ENCODE results near the gene FLT3.

The FLT3 gene

DNA sequence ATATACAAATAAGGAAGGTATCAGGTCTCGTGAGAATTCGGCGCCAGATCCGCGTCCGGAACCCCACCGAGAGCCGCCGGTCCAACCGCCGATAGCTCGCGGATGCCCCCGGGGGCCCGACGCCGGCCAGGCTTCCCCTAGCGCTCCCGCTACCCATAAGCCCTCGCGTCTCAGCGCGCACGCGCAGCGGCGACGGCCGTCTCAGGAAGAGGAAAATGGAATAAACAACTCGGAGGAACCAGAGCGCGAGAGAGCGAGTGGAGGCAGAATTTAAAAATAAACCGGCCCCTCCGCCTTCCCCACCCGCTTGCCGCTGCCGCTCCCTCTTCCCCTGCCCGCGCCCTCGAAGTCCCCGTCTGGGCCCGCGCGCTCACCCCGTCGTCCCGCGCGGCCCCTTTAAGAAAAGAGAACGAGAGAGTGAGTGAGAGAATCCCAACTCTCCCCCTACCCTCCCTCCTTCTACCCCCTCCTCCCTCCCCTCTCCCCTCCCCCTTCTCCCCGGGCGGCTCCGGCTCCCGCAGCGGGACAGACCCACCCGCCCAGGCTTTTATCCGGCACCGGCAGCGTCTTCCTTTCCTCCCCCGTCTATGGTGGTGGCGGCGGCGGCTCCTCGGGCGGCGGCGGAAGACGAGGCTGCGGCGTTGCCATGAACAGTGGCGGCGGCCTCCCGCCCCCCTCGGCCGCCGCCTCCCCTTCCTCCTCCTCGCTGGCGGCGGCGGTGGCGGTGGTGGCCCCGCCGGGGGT lies 37.8 kb upstream of the FLT3 start, which contains the start of gene PAN3:
Gene PAN3 (plus strand): TSS at position 534 of the 744 bp plus-strand sequence. CDS start 113 bp downstream, at position 647.
- H3K4me3 ChIP-seq (ENCODE audit: low read depth, low read length) = peak within 1 kb of the TSS; percentile 96
- TF ChIP-seq, protein P1, sequence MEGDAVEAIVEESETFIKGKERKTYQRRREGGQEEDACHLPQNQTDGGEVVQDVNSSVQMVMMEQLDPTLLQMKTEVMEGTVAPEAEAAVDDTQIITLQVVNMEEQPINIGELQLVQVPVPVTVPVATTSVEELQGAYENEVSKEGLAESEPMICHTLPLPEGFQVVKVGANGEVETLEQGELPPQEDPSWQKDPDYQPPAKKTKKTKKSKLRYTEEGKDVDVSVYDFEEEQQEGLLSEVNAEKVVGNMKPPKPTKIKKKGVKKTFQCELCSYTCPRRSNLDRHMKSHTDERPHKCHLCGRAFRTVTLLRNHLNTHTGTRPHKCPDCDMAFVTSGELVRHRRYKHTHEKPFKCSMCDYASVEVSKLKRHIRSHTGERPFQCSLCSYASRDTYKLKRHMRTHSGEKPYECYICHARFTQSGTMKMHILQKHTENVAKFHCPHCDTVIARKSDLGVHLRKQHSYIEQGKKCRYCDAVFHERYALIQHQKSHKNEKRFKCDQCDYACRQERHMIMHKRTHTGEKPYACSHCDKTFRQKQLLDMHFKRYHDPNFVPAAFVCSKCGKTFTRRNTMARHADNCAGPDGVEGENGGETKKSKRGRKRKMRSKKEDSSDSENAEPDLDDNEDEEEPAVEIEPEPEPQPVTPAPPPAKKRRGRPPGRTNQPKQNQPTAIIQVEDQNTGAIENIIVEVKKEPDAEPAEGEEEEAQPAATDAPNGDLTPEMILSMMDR (IDR thresholded peaks at IDR 0.05; ENCODE audit: insufficient read depth, low read depth, low read length, missing control alignments) = no peak
- peak; percentile 96 for DNase-seq (ENCODE audit: low read depth)

DNA sequence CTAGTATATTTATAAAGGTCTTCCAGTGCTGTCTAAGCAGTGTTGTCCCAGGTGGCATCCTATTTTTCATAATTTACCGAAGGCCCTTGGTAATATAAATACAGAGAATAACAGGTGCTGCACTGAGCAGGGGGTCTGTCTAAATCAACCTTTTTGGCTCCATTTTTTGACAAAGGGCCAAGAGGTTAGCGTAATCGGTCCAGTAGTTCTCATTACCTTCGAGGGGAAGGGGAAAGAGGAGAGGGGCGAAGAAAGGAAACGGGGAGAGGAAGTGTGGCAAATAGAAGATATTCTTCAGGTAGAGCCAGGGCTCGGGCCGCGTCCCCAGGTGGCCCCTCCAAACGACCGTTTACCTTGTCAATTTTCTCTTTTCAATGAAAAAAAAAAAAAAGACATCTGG lies 37.2 kb upstream of the FLT3 start:
- TF ChIP-seq, protein P1 (IDR thresholded peaks at IDR 0.05; ENCODE audit: insufficient read depth, low read depth, low read length, missing control alignments) = no peak
- peak overlapping the region; percentile 96 for H3K4me3 ChIP-seq (ENCODE audit: low read depth, low read length)
- no peak for DNase-seq (ENCODE audit: low read depth)

DNA sequence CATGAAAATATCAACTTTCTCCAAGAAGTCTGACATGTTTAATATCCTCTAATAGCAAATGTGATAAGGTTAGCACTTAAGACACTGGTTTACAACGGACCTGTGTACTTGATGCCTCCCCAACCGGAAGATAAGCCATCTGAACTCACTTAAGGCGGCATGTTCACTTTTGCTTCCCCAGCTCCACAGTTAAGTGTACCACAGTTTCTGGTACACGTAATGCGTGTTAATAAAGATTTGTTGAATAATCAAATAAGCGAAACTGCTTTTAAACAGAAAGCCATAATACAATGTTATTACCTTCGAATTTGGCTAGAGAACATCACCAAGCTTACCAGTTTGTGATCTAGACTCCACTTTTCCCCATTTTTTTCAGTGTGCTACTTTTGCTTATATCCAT lies 36.5 kb upstream of the FLT3 start:
- peak overlapping the region; percentile 96 for H3K4me3 ChIP-seq (ENCODE audit: low read depth, low read length)

DNA sequence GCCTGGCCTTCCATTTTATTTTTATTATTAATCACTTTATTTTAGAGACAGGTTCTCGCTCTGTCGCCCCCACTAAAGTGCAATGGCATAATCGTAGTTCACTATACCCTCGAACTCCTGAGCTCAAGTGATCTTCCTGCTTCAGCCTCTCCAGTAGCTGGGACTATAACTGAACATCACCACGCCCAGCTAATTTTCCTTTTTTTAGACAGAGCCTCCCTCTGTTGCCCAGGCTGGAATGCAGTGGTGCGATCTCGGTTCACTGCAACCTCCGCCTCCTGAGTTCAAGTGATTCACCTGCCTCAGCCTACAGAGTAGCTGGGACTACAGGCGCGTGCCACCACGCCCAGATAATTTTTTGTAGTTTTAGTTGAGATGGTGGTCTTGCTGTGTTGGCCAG lies 31.3 kb upstream of the FLT3 start:
- TF ChIP-seq, protein P1 (IDR thresholded peaks at IDR 0.05; ENCODE audit: insufficient read depth, low read depth, low read length, missing control alignments) = no peak

More for the DNA sequence above, 36.5 kb upstream of the FLT3 start:
- peak; percentile 64 for DNase-seq (ENCODE audit: low read depth)
- TF ChIP-seq, protein P1 (IDR thresholded peaks at IDR 0.05; ENCODE audit: insufficient read depth, low read depth, low read length, missing control alignments) = no peak

DNA sequence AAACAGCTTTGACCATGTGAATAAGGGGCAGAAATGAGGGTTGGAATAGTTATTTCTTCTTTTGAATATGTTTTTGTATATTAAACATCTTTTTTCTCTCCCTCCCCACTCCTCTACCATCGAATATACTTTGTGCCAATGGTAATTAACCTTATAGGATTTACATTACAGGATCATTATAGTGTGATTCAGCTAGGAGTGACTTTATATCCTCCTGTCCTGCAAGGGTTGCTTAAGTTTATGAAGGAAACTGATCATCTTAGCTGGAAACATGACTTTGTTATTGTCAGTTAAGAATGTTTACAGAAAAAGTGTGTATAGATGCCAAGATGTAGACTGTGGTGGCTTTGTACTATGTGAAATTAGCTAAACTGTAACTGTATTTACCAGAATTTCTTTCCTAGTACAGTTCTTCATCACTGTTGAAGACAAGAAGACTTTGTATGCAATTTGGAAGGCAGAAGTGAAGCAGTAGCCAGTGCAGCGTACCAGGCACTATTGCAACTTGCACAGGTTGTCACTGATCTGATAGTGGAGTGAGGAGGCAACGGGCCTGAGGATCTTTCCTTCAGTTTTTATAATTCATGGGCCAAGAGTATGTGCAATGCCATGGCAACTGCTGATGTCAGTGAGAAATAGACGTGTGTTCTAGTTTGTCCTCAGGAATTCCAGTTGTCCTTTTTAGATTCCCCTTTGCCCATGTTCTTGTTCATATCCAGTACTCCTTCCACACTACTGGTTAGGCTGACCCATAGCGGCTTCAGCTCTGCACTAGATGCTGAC lies 29.7 kb upstream of the FLT3 start:
- no peak for DNase-seq (ENCODE audit: low read depth)
- no peak overlapping the region for H3K4me3 ChIP-seq (ENCODE audit: low read depth, low read length)
- TF ChIP-seq, protein P1 (IDR thresholded peaks at IDR 0.05; ENCODE audit: insufficient read depth, low read depth, low read length, missing control alignments) = no peak

More for the DNA sequence above, 31.3 kb upstream of the FLT3 start:
- no peak overlapping the region for H3K4me3 ChIP-seq (ENCODE audit: low read depth, low read length)
- DNase-seq (ENCODE audit: low read depth) = no peak

DNA sequence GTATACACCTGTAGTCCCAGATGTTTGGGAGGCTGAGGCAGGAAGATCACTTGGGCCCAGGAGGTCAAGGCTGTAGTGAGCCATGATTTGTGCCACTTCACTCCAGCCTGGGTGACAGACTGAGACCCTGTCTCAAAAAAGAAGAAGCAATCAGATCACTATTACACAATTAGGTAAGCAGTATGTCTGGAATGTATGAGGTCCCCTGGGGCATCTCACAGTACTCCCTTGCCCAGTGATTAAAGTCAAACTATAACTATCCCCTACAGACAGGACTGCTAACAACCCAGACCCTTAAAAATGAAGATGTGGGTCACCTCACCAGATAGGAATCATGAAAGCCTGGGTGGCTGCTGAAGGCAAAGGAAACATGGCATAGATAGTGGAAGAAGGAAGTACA lies 28.6 kb upstream of the FLT3 start:
- H3K4me3 ChIP-seq (ENCODE audit: low read depth, low read length) = no peak overlapping the region
- DNase-seq (ENCODE audit: low read depth) = no peak
- TF ChIP-seq, protein P1 (IDR thresholded peaks at IDR 0.05; ENCODE audit: insufficient read depth, low read depth, low read length, missing control alignments) = no peak

Measured in GM12865 (cell line).